ENCODE data around the gene WDR46. TPM values are rescaled to one million over a fixed set of nuclear protein-coding genes. Genes with fewer than 3 reads are reported as not detected.
A peak's percentile ranks its signal among the peaks of the same experiment; 100 is the strongest.
"Not testable (repeated sequence)": the region's sequence is repeated elsewhere in the genome, so short reads cannot be mapped to it uniquely, and the experiment has no call there.

Gene WDR46
- total RNA-seq, 1 donor from 2014 or later: 36.3 TPM

DNA sequence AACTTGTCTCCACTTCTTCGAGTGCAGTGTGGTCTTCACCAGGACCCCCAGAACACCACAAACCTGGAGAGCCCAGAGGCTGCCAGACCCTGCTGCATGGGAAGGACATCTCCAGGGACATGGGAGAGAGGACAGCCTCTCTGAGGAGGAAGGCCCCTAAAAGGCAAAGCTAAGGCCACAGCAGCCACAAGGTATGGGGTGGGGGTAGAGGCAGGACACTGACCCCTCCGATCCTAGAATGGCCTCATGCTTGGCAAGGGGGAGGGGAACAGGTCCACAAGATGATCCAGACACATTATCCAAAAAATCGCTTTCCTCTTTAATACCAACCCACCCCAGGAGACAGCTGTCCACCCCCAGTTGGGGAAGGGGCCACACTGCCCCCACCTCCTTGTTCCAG, 10.2 kb downstream of the WDR46 start:
- no peak overlapping the region for H3K27ac ChIP-seq
- no peaks in the 10 kb centered on the region for H3K27me3 ChIP-seq
- H3K9me3 ChIP-seq: no peaks in the 10 kb centered on the region
- H3K36me3 ChIP-seq: peaks cover 0 to 51% of the 10 kb centered on the region in 2 donors
- intact Hi-C loops (cut with DNase I): loop anchor here (5.0 kb wide), 1 partner anchor 298 kb away; no protein-coding TSS in a partner anchor
- H3K4me3 ChIP-seq: no peak overlapping the region
- DNase-seq (ENCODE audit: extremely low spot score in 2 of 2): no peak
- TF ChIP-seq POLR2A (IDR thresholded peaks at IDR 0.05) (no peak), POLR2AphosphoS5 (IDR thresholded peaks at IDR 0.05; ENCODE audit: insufficient read depth in 1 of 2, low read depth in 1 of 2) (no peak), CTCF (IDR thresholded peaks at IDR 0.05) (no peak)
- peaks cover 40% of the 10 kb centered on the region for H3K4me1 ChIP-seq

- peaks cover 0 to 48% of the 10 kb centered on the region in 2 donors for H3K36me3 ChIP-seq
- no peaks in the 10 kb centered on the region for H3K9me3 ChIP-seq
- no peaks in the 10 kb centered on the region for H3K27me3 ChIP-seq
- intact Hi-C loops (cut with DNase I): loop anchor here (5.0 kb wide), 1 partner anchor 299 kb away; no protein-coding TSS in a partner anchor
- no peak for TF ChIP-seq POLR2A (IDR thresholded peaks at IDR 0.05)
- no peak for DNase-seq (ENCODE audit: extremely low spot score in 2 of 2)
- no peak overlapping the region for H3K27ac ChIP-seq
- peaks cover 45% of the 10 kb centered on the region for H3K4me1 ChIP-seq
- peak overlapping the region in 1 of 2 donors; percentile 61 for H3K4me3 ChIP-seq
Measured at GRCh38 chr6:33278392-33278741, 10.7 kb downstream of the WDR46 start.

GRCh38 chr6:33277663-33278391, 11.2 kb downstream of the WDR46 start:
- Histone ChIP-seq H3K27ac (peak overlapping the region; percentile 86), H3K27me3 (no peaks in the 10 kb centered on the region), H3K4me1 (peaks cover 50% of the 10 kb centered on the region), H3K36me3 (peaks cover 0 to 45% of the 10 kb centered on the region in 2 donors), H3K4me3 (peak overlapping the region; percentile 61 to 86), H3K9me3 (no peaks in the 10 kb centered on the region)
- intact Hi-C loops (cut with DNase I): loop anchor here (5.0 kb wide), 1 partner anchor 299 kb away; no protein-coding TSS in a partner anchor
- TF ChIP-seq CTCF (IDR thresholded peaks at IDR 0.05) (no peak), POLR2A (IDR thresholded peaks at IDR 0.05) (no peak), POLR2AphosphoS5 (IDR thresholded peaks at IDR 0.05; ENCODE audit: insufficient read depth in 1 of 2, low read depth in 1 of 2) (no peak)
- DNase-seq (ENCODE audit: extremely low spot score in 2 of 2): no peak

- TF ChIP-seq POLR2A (IDR thresholded peaks at IDR 0.05) (peak in 1 of 2 donors; percentile 41), CTCF (IDR thresholded peaks at IDR 0.05) (peak in 2 of 3 experiments; percentile 40), POLR2AphosphoS5 (IDR thresholded peaks at IDR 0.05; ENCODE audit: insufficient read depth in 1 of 2, low read depth in 1 of 2) (peak in 1 of 2 donors; percentile 78)
- no peak for DNase-seq (ENCODE audit: extremely low spot score in 2 of 2)
- Histone ChIP-seq H3K4me3 (peak within 1 kb of the TSS; percentile 61 to 86), H3K9me3 (no peaks in the 10 kb centered on the region), H3K4me1 (peaks cover 58% of the 10 kb centered on the region), H3K36me3 (peaks cover 0 to 39% of the 10 kb centered on the region in 2 donors), H3K27me3 (no peaks in the 10 kb centered on the region), H3K27ac (peak within 1 kb of the TSS; percentile 86)
- intact Hi-C loops (cut with DNase I): loop anchor here (5.0 kb wide), 1 partner anchor 300 kb away; no protein-coding TSS in a partner anchor
Measured at GRCh38 chr6:33276864-33277662, 12.0 kb downstream of the WDR46 start, which contains the start of gene B3GALT4. TSS of gene B3GALT4 (plus strand) at chr6:33277123. CDS start at chr6:33277420, 297 bp downstream.

GRCh38 chr6:33276581-33276863, 12.5 kb downstream of the WDR46 start:
- DNase-seq (ENCODE audit: extremely low spot score in 2 of 2): no peak
- H3K36me3 ChIP-seq: peaks cover 0 to 39% of the 10 kb centered on the region in 2 donors
- intact Hi-C loops (cut with DNase I): loop anchor here (5.0 kb wide), 1 partner anchor 301 kb away; no protein-coding TSS in a partner anchor
- H3K9me3 ChIP-seq: no peaks in the 10 kb centered on the region
- peak overlapping the region; percentile 61 to 86 for H3K4me3 ChIP-seq
- TF ChIP-seq CTCF (IDR thresholded peaks at IDR 0.05) (no peak), POLR2A (IDR thresholded peaks at IDR 0.05) (no peak), POLR2AphosphoS5 (IDR thresholded peaks at IDR 0.05; ENCODE audit: insufficient read depth in 1 of 2, low read depth in 1 of 2) (no peak)
- peak overlapping the region; percentile 86 for H3K27ac ChIP-seq
- H3K4me1 ChIP-seq: peaks cover 58% of the 10 kb centered on the region
- no peaks in the 10 kb centered on the region for H3K27me3 ChIP-seq

DNA sequence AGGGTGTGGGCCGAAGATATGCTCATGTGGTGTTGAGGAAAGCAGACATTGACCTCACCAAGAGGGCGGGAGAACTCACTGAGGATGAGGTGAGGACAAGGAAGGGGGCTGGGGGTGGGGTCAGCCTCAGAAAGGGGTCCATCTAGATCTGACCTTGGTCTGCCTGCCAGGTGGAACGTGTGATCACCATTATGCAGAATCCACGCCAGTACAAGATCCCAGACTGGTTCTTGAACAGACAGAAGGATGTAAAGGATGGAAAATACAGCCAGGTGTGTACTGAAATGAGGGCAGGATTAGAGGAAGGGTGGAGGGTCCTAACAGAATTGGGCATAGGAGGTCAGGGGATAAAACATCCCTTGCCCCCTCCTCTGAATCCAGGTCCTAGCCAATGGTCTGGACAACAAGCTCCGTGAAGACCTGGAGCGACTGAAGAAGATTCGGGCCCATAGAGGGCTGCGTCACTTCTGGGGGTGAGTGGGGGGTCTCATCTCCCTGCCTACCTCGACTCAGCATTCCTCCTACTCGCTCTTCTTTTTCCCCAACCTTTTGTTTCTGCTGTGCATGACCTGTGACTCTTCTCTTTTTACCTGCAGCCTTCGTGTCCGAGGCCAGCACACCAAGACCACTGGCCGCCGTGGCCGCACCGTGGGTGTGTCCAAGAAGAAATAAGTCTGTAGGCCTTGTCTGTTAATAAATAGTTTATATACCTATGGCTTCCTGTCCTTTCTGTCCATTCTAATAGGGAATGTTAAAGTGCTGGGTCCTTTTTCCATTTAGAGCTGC, 13.1 kb downstream of the WDR46 start:
- intact Hi-C loops (cut with DNase I): loop anchor here (5.0 kb wide), 1 partner anchor 301 kb away; no protein-coding TSS in a partner anchor
- Histone ChIP-seq H3K4me1 (peaks cover 59% of the 10 kb centered on the region), H3K4me3 (peak overlapping the region; percentile 61 to 86), H3K36me3 (peaks cover 0 to 39% of the 10 kb centered on the region in 2 donors), H3K27ac (peak overlapping the region; percentile 86)
- not testable (repeated sequence) for H3K9me3 ChIP-seq; DNase-seq (ENCODE audit: extremely low spot score in 2 of 2); H3K27me3 ChIP-seq
